ENCODE results near the gene RNF217.

The RNF217 gene

DNA sequence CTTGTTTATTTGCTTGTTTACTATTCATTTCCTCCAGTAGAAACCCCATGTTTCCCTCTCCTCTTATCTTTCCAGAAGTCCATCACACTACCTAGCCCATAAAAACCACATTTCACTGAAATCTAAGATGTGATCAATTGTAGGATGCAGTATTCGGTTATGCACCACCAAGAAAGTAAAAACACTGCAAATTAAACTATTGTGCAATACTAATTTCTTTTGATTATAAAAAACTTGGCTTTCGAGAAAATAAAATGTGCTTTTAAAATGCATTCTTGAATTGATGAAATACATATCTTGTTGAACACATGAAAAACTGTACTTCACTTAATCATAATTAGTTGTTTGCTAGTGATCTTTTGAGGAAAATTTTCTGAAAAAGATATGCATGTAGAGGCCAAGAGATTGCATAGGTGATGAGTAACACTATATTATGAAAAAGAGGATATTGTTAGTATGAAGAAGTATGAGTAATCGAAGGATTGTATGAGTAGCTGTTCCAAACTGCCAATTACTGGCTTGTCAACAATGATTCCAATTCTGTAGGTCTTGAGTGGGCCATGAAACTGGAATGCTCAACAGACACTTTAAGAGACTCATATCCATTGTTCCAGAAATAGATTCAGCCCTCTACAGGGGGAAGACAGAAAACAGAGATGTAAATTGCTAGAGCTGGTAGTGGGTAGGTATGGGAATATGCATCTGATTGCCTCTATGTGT lies 79.7 kb downstream of the RNF217 start:
- Mint-ChIP-seq H3K4me1 (no peaks in the 10 kb centered on the region), H3K36me3 (no peaks in the 10 kb centered on the region), H3K27me3 (peaks cover 2% of the 10 kb centered on the region), H3K27ac (no peak overlapping the region), H3K4me3 (no peak overlapping the region), H3K9me3 (no peaks in the 10 kb centered on the region)

GRCh38 chr6:125044066-125044465 lies 81.8 kb downstream of the RNF217 start:
- Mint-ChIP-seq H3K4me3 (no peak overlapping the region), H3K4me1 (no peaks in the 10 kb centered on the region), H3K27ac (no peak overlapping the region), H3K9me3 (no peaks in the 10 kb centered on the region), H3K27me3 (no peaks in the 10 kb centered on the region), H3K36me3 (no peaks in the 10 kb centered on the region)

DNA sequence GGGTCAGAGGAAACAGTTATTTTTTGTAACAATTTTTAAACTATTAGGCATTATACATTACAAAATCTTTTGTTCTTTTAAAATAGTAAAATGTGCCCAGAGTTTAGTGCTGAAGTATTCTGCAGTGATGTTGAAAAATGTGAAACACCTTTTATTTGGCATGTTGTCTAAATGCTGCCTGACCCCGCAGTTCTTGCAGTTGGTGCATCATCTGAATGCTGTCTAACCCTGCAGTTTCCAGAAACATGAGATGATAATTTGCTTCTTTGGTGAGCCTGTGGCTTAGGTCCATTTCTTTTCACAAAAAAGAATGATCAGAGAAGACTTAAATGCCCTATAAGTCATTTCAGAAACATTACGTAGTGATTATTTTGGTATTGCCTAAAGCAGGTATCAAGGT lies 82.4 kb downstream of the RNF217 start:
- no peak overlapping the region for H3K27ac Mint-ChIP-seq
- no peaks in the 10 kb centered on the region for H3K9me3 Mint-ChIP-seq
- no peak overlapping the region for H3K4me3 Mint-ChIP-seq
- H3K4me1 Mint-ChIP-seq, result no peaks in the 10 kb centered on the region
- H3K36me3 Mint-ChIP-seq, result no peaks in the 10 kb centered on the region
- H3K27me3 Mint-ChIP-seq, result no peaks in the 10 kb centered on the region

- no peaks in the 10 kb centered on the region for H3K36me3 Mint-ChIP-seq
Measured at GRCh38 chr6:125046107-125046925, 84.1 kb downstream of the RNF217 start.

DNA sequence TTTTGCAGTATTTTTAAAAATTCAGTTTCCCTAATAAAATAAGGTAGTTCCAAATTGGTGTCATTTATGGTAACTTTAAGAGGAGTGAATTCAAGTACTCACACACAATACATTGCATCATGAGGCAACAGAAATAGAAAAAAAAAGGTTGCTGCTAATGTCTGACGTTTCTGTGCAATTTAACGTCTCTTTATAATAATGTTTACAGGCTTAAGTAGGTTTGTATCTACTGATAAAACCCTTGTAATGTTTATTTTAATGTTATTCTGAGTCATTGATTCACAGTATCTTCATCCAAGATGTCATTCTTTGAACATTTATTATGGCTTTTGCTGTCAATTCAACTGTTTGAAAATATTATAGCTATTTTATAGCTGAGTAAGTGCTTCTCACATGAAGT lies 86.0 kb downstream of the RNF217 start:
- Mint-ChIP-seq H3K4me1 (no peaks in the 10 kb centered on the region), H3K4me3 (no peak overlapping the region), H3K27me3 (no peaks in the 10 kb centered on the region), H3K9me3 (no peaks in the 10 kb centered on the region), H3K27ac (no peak overlapping the region), H3K36me3 (no peaks in the 10 kb centered on the region)

More at GRCh38 chr6:125046107-125046925, 84.1 kb downstream of the RNF217 start:
- Mint-ChIP-seq H3K27me3 (no peaks in the 10 kb centered on the region), H3K27ac (no peak overlapping the region), H3K4me3 (no peak overlapping the region), H3K9me3 (no peaks in the 10 kb centered on the region), H3K4me1 (no peaks in the 10 kb centered on the region)

GRCh38 chr6:125050663-125051318 lies 88.6 kb downstream of the RNF217 start:
- Mint-ChIP-seq H3K27me3 (no peaks in the 10 kb centered on the region), H3K9me3 (no peaks in the 10 kb centered on the region), H3K4me1 (no peaks in the 10 kb centered on the region), H3K4me3 (no peak overlapping the region), H3K36me3 (no peaks in the 10 kb centered on the region), H3K27ac (no peak overlapping the region)

- no peaks in the 10 kb centered on the region for H3K4me1 Mint-ChIP-seq
- no peaks in the 10 kb centered on the region for H3K9me3 Mint-ChIP-seq
- no peak overlapping the region for H3K4me3 Mint-ChIP-seq
- no peak overlapping the region for H3K27ac Mint-ChIP-seq
- H3K36me3 Mint-ChIP-seq, result no peaks in the 10 kb centered on the region
- no peaks in the 10 kb centered on the region for H3K27me3 Mint-ChIP-seq
Measured at GRCh38 chr6:125053809-125054208, 91.6 kb downstream of the RNF217 start.

- Mint-ChIP-seq H3K4me1 (no peaks in the 10 kb centered on the region), H3K36me3 (no peaks in the 10 kb centered on the region), H3K9me3 (no peaks in the 10 kb centered on the region), H3K27ac (no peak overlapping the region), H3K27me3 (no peaks in the 10 kb centered on the region), H3K4me3 (no peak overlapping the region)
Measured at GRCh38 chr6:125054331-125054730, 92.1 kb downstream of the RNF217 start.

- no peak overlapping the region for H3K27ac Mint-ChIP-seq
- H3K36me3 Mint-ChIP-seq, result no peaks in the 10 kb centered on the region
- no peaks in the 10 kb centered on the region for H3K27me3 Mint-ChIP-seq
- no peak overlapping the region for H3K4me3 Mint-ChIP-seq
- H3K9me3 Mint-ChIP-seq, result no peaks in the 10 kb centered on the region
- H3K4me1 Mint-ChIP-seq, result no peaks in the 10 kb centered on the region
Measured at GRCh38 chr6:125057392-125058246, 95.4 kb downstream of the RNF217 start.

- Mint-ChIP-seq H3K4me3 (no peak overlapping the region), H3K9me3 (no peaks in the 10 kb centered on the region), H3K4me1 (no peaks in the 10 kb centered on the region), H3K36me3 (no peaks in the 10 kb centered on the region), H3K27me3 (no peaks in the 10 kb centered on the region), H3K27ac (no peak overlapping the region)
Measured at GRCh38 chr6:125058546-125058945, 96.3 kb downstream of the RNF217 start.

GRCh38 chr6:125063307-125063706 lies 101.1 kb downstream of the RNF217 start:
- H3K4me1 Mint-ChIP-seq, result no peaks in the 10 kb centered on the region
- no peaks in the 10 kb centered on the region for H3K27me3 Mint-ChIP-seq
- no peaks in the 10 kb centered on the region for H3K36me3 Mint-ChIP-seq
- H3K9me3 Mint-ChIP-seq, result no peaks in the 10 kb centered on the region
- H3K27ac Mint-ChIP-seq, result no peak overlapping the region
- no peak overlapping the region for H3K4me3 Mint-ChIP-seq

DNA sequence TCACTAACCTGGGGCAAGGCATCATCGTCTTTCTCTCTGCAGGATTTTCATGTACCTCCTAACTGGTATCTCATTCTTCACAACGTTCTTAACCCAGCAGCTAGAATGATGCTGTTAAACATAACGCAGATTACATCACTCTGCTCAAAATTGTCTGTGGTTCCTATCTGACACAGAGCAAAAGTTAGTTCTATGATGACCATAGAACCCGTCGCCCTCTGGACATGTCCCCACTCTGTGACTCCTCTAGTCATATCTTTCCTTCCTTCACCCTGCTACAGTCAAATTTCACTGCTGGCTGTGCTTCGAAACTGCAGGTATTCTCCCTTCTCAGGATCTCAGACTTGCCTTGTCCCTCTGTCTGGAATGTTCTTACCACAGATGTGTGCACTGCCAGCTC lies 103.9 kb downstream of the RNF217 start:
- no peaks in the 10 kb centered on the region for H3K36me3 Mint-ChIP-seq
- H3K27me3 Mint-ChIP-seq, result no peaks in the 10 kb centered on the region
- no peaks in the 10 kb centered on the region for H3K9me3 Mint-ChIP-seq
- no peaks in the 10 kb centered on the region for H3K4me1 Mint-ChIP-seq
- no peak overlapping the region for H3K27ac Mint-ChIP-seq
- no peak overlapping the region for H3K4me3 Mint-ChIP-seq

- Mint-ChIP-seq H3K9me3 (no peaks in the 10 kb centered on the region), H3K27me3 (no peaks in the 10 kb centered on the region), H3K4me1 (no peaks in the 10 kb centered on the region), H3K4me3 (no peak overlapping the region), H3K27ac (no peak overlapping the region), H3K36me3 (no peaks in the 10 kb centered on the region)
Measured at GRCh38 chr6:125066964-125067363, 104.7 kb downstream of the RNF217 start.

DNA sequence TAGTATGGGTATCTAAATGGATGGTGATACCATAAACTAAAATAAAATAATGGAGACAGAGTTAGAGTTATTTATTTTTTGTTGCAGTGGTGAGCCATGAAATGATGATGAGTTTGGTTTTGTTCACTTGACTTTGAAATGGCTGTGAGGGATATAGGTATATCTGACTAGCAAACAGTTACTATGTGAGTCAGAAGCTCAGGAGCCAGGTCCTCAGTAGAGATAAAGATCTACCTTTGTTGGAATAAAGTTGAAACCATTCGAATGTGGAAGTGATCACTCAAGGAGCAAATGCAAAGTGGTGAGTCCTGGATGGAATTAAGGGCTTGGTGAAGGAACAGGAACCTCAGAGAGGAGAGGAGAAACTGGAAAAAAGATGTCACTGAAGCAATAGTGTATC lies 105.3 kb downstream of the RNF217 start:
- Mint-ChIP-seq H3K4me3 (no peak overlapping the region), H3K9me3 (no peaks in the 10 kb centered on the region), H3K4me1 (no peaks in the 10 kb centered on the region), H3K27ac (no peak overlapping the region), H3K27me3 (no peaks in the 10 kb centered on the region), H3K36me3 (no peaks in the 10 kb centered on the region)

DNA sequence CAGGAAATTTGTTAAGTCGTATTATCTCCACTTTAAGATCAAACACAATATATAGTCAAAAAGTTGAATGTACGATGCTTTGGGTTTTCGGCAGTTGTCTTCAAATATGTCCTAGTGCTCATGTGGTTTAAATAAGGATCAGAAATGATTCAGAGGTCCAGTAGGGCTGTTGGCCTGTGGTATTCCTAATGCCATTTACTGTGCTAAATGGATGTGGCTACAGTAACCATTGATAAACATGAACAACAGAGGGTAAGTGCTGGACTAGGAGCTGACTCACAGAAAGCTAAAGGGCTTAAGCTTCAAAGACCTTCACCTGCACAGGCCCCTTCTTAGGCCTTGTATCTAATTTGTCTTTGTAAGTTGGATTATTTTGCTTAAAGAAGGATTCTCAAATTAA lies 110.8 kb downstream of the RNF217 start:
- no peaks in the 10 kb centered on the region for H3K9me3 Mint-ChIP-seq
- no peaks in the 10 kb centered on the region for H3K36me3 Mint-ChIP-seq
- H3K4me1 Mint-ChIP-seq, result no peaks in the 10 kb centered on the region
- H3K27ac Mint-ChIP-seq, result no peak overlapping the region
- H3K4me3 Mint-ChIP-seq, result no peak overlapping the region
- no peaks in the 10 kb centered on the region for H3K27me3 Mint-ChIP-seq
